HepG2 (cell line): ENCODE measurements around the gene MAT2A. TPM values are rescaled to one million over a fixed set of nuclear protein-coding genes. Genes with fewer than 3 reads are reported as not detected.

Experiments used
- CBFB ChIP-seq: sonication (generic); formaldehyde crosslinking; IDR thresholded peaks from 2 replicates; pipeline ENCODE4 v1.4.0; 2020; ENCODE audit warnings: missing genetic modification reagents
- CEBPB ChIP-seq: IDR thresholded peaks from 2 replicates; pipeline ENCODE4 v1.6.1; 2011; ENCODE audit warnings: low read depth, low read length, improper control_type of control experiment, borderline replicate concordance
- EP300 ChIP-seq, 3 experiments: sonication (generic) in 1 of 3; formaldehyde crosslinking in 1 of 3; IDR thresholded peaks; 2 replicates each; pipeline versions ENCODE4 v1.5.1 to v1.6.1; 2011 to 2020; ENCODE audit warnings: low read depth in 2 of 3, low read length in 2 of 3, borderline replicate concordance in 1 of 3, improper control_type of control experiment in 1 of 3, mild to moderate bottlenecking in 1 of 3, missing genetic modification reagents in 1 of 3, moderate library complexity in 1 of 3
- HNF4G ChIP-seq, 2 experiments: sonication (generic) in 1 of 2; formaldehyde crosslinking in 1 of 2; IDR thresholded peaks; 2 replicates each; pipeline versions ENCODE4 v1.4.0 to v1.6.1; 2011 to 2020; ENCODE audit warnings: borderline replicate concordance in 2 of 2, low read depth in 2 of 2, mild to moderate bottlenecking in 2 of 2, low read length in 1 of 2, missing genetic modification reagents in 1 of 2, moderate library complexity in 1 of 2
- IKZF1 ChIP-seq: fragments of 450-650 bp; IDR thresholded peaks from 2 replicates; pipeline ENCODE4 v1.7.1; 2016
- KLF6 ChIP-seq: IDR thresholded peaks from 2 replicates; pipeline ENCODE4 v1.8.0; 2016; ENCODE audit warnings: missing biosample characterization, missing genetic modification reagents
- MTF2 ChIP-seq: sonication (generic); formaldehyde crosslinking; IDR thresholded peaks from 2 replicates; pipeline ENCODE4 v1.5.0; 2020; ENCODE audit warnings: missing genetic modification reagents, borderline replicate concordance
- PAF1 ChIP-seq: IDR thresholded peaks from 2 replicates; pipeline ENCODE4 v1.6.1; 2016; ENCODE audit warnings: missing genetic modification reagents, missing compliant biosample characterization
- PPARG ChIP-seq: conservative IDR thresholded peaks from 2 replicates; pipeline ENCODE4 v1.6.1; 2016; ENCODE audit warnings: missing biosample characterization, missing genetic modification reagents
- SP1 ChIP-seq, 2 experiments: fragments of 450-650 bp in 1 of 2; sonication (generic) in 1 of 2; formaldehyde crosslinking in 1 of 2; IDR thresholded peaks; 2 replicates each; pipeline versions ENCODE4 v1.4.0 to v1.6.1; 2016 to 2020; ENCODE audit warnings: missing genetic modification reagents in 1 of 2
- TOE1 ChIP-seq: sonication (generic); formaldehyde crosslinking; IDR thresholded peaks from 2 replicates; pipeline ENCODE4 v1.4.0; 2020; ENCODE audit warnings: mild to moderate bottlenecking, missing genetic modification reagents
- ZNF33B ChIP-seq: sonication (generic); formaldehyde crosslinking; IDR thresholded peaks from 2 replicates; pipeline ENCODE4 v1.5.1; 2020; ENCODE audit warnings: mild to moderate bottlenecking, missing genetic modification reagents
- ZNF468 ChIP-seq: sonication (generic); formaldehyde crosslinking; IDR thresholded peaks from 2 replicates; pipeline ENCODE4 v1.8.0; 2022; ENCODE audit warnings: mild to moderate bottlenecking, moderate library complexity, missing genetic modification reagents
- ZNF652 ChIP-seq: IDR thresholded peaks from 2 replicates; pipeline ENCODE4 v1.6.1; 2016; ENCODE audit warnings: low read depth, borderline replicate concordance
- ZNF776 ChIP-seq: sonication (generic); formaldehyde crosslinking; IDR thresholded peaks from 2 replicates; pipeline ENCODE4 v1.4.0; 2020; ENCODE audit warnings: mild to moderate bottlenecking, missing genetic modification reagents
- ZSCAN9 ChIP-seq: IDR thresholded peaks from 2 replicates; pipeline ENCODE4 v1.6.1; 2016; ENCODE audit warnings: borderline replicate concordance
- polyA plus RNA-seq, 8 experiments: library from polyadenylated mRNA; depleted of rRNA in 3 of 8; stranded (reverse) in 7 of 8; unstranded in 1 of 8; fragments of >200 nt; fragmentation: Illumina TruSeq in 4 of 8; extraction: Trizol in 4 of 8; gene quantifications; 2 replicates each; pipeline versions ENCODE4 v1.2.1 to v1.2.3, GENCODE V29; 2011 to 2016; ENCODE audit warnings: low read depth in 4 of 8, missing spikeins in 1 of 8, mixed read lengths in 1 of 8; ENCODE audit not compliant: insufficient read depth in 1 of 8
- total RNA-seq, 5 experiments: library from RNA; depleted of rRNA; stranded (reverse); fragments of >200 nt; fragmentation: Illumina TruSeq; extraction: Trizol; gene quantifications; 2 replicates each; pipeline ENCODE4 v1.2.3, GENCODE V29; 2016; ENCODE audit warnings: low read depth in 1 of 5
- TF ChIP-seq, protein P1 (sequence below): sonication (generic); formaldehyde crosslinking; IDR thresholded peaks from 2 replicates; pipeline ENCODE4 v1.4.0; 2020; ENCODE audit warnings: missing genetic modification reagents, borderline replicate concordance
- TF ChIP-seq, protein P2 (sequence below): sonication (generic); formaldehyde crosslinking; IDR thresholded peaks from 2 replicates; pipeline ENCODE4 v1.5.0; 2020; ENCODE audit warnings: missing genetic modification reagents
- TF ChIP-seq, protein P3 (sequence below): sonication (generic); IDR thresholded peaks from 2 replicates; pipeline ENCODE4 v1.6.1; 2016; ENCODE audit warnings: low read depth, borderline replicate concordance
- TF ChIP-seq, protein P4 (sequence below): sonication (generic); formaldehyde crosslinking; IDR thresholded peaks from 2 replicates; pipeline ENCODE4 v1.4.0; 2020; ENCODE audit warnings: missing genetic modification reagents, mild to moderate bottlenecking, borderline replicate concordance
- TF ChIP-seq, protein P5 (sequence below): IDR thresholded peaks from 2 replicates; pipeline ENCODE4 v1.6.1; 2016; ENCODE audit warnings: control low read depth

Gene MAT2A
- total and polyA plus RNA-seq, 2 of the 13 experiments (the other 11 are each of a cell fraction or from before 2014, with no cell fraction given), result 155 to 331 TPM

DNA sequence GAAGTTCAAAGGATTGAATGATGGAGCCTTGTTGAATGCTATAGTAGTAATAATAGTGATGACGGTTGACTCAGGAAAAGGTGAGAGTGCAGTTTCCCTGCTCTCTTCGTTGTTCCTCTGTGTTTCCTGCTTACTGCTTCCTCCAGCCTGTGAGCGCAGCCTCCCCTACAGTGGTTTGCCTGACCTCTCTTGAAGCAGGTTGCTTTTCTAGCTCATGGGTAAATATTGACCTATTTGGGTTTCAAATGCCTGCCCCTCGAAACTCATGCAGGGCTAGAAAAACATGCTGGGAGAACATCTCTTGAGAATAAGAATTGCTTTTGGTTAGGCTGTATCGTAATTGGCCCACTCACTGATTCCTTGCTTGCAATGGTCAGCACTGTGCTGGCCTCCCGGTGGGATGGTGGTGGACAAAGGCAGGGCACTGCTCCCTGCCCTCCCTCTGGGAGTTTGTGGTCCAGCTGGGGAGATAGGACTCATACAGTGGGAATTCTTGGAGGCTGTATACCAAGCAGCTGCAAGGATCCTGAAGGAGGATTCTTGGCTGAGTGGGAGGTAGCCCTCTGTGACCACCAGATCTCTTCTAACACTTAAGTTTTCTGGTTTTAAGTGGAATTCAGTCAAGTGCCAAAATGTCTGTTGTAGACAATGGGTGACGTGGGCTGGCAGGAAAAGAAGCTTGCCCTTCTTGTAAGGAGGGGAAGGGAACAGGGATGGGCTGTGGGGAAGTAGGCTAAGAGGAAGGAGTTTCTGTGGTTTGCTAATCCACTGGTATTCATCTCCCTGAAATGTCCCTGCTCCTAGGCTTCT, 51.2 kb downstream of the MAT2A start (continued):
- TF ChIP-seq, protein P1, sequence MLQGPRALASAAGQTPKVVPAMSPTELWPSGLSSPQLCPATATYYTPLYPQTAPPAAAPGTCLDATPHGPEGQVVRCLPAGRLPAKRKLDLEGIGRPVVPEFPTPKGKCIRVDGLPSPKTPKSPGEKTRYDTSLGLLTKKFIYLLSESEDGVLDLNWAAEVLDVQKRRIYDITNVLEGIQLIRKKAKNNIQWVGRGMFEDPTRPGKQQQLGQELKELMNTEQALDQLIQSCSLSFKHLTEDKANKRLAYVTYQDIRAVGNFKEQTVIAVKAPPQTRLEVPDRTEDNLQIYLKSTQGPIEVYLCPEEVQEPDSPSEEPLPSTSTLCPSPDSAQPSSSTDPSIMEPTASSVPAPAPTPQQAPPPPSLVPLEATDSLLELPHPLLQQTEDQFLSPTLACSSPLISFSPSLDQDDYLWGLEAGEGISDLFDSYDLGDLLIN, result no peak
- TF ChIP-seq ZSCAN9, result peak; percentile 63; the same call in 1 of the 2 replicates
- peak; percentile 49; the same call in 1 of the 2 replicates for TF ChIP-seq PPARG (CRISPR knock-in tag)
- TF ChIP-seq, protein P2, sequence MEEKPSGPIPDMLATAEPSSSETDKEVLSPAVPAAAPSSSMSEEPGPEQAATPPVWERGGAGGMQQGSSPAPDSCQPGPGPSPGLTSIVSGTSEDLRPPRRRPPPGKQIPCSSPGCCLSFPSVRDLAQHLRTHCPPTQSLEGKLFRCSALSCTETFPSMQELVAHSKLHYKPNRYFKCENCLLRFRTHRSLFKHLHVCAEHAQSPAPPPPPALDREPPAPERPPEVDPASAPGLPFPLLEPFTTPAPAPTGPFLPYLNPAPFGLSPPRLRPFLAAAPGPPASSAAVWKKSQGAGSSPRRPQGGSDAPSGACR, result no peak
- TF ChIP-seq, protein P3, sequence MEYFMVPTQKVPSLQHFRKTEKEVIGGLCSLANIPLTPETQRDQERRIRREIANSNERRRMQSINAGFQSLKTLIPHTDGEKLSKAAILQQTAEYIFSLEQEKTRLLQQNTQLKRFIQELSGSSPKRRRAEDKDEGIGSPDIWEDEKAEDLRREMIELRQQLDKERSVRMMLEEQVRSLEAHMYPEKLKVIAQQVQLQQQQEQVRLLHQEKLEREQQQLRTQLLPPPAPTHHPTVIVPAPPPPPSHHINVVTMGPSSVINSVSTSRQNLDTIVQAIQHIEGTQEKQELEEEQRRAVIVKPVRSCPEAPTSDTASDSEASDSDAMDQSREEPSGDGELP, result no peak
- no peak for TF ChIP-seq HNF4G (IDR thresholded peaks at IDR 0.05; ENCODE audit: borderline replicate concordance, low read depth, low read length)
- TF ChIP-seq HNF4G (CRISPR knock-in tag; IDR thresholded peaks at IDR 0.05; ENCODE audit: borderline replicate concordance, low read depth), result peak; percentile 49; the same call in 1 of the 2 replicates
- TF ChIP-seq EP300 (IDR thresholded peaks at IDR 0.05; ENCODE audit: low read depth in 2 of 2, low read length in 2 of 2), result peak in 1 of 2 experiments; percentile 73; a peak in 1 of 4 replicates
- TF ChIP-seq EP300 (CRISPR knock-in tag; IDR thresholded peaks at IDR 0.05; ENCODE audit: borderline replicate concordance), result no peak
- TF ChIP-seq CBFB (CRISPR knock-in tag), result no peak
- no peak for TF ChIP-seq MTF2
- no peak for TF ChIP-seq ZNF468 (CRISPR knock-in tag)
- no peak; the same call in 1 of the 2 replicates for TF ChIP-seq ZNF33B (CRISPR knock-in tag)
- no peak for TF ChIP-seq ZNF776 (CRISPR knock-in tag)
- TF ChIP-seq, protein P4, sequence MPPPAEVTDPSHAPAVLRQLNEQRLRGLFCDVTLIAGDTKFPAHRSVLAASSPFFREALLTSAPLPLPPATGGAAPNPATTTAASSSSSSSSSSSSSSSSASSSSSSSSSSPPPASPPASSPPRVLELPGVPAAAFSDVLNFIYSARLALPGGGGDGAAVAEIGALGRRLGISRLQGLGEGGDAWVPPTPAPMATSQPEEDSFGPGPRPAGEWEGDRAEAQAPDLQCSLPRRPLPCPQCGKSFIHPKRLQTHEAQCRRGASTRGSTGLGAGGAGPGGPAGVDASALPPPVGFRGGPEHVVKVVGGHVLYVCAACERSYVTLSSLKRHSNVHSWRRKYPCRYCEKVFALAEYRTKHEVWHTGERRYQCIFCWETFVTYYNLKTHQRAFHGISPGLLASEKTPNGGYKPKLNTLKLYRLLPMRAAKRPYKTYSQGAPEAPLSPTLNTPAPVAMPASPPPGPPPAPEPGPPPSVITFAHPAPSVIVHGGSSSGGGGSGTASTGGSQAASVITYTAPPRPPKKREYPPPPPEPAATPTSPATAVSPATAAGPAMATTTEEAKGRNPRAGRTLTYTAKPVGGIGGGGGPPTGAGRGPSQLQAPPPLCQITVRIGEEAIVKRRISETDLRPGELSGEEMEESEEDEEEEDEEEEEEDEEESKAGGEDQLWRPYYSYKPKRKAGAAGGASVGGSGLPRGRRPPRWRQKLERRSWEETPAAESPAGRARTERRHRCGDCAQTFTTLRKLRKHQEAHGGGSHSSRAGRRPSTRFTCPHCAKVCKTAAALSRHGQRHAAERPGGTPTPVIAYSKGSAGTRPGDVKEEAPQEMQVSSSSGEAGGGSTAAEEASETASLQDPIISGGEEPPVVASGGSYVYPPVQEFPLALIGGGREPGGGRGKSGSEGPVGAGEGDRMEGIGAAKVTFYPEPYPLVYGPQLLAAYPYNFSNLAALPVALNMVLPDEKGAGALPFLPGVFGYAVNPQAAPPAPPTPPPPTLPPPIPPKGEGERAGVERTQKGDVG (CRISPR knock-in tag), result peak; percentile 79; the same call in 1 of the 2 replicates
- no peak for TF ChIP-seq SP1 (IDR thresholded peaks at IDR 0.05)
- TF ChIP-seq SP1 (CRISPR knock-in tag; IDR thresholded peaks at IDR 0.05), result no peak
- TF ChIP-seq ZNF652 (CRISPR knock-in tag), result no peak; the same call in 1 of the 2 replicates
- no peak for TF ChIP-seq PAF1 (CRISPR knock-in tag)
- no peak for TF ChIP-seq TOE1 (CRISPR knock-in tag)
- no peak for TF ChIP-seq IKZF1
- TF ChIP-seq, protein P5, sequence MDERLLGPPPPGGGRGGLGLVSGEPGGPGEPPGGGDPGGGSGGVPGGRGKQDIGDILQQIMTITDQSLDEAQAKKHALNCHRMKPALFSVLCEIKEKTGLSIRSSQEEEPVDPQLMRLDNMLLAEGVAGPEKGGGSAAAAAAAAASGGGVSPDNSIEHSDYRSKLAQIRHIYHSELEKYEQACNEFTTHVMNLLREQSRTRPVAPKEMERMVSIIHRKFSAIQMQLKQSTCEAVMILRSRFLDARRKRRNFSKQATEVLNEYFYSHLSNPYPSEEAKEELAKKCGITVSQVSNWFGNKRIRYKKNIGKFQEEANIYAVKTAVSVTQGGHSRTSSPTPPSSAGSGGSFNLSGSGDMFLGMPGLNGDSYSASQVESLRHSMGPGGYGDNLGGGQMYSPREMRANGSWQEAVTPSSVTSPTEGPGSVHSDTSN (CRISPR knock-in tag), result no peak
- no peak for TF ChIP-seq KLF6 (CRISPR knock-in tag)
- no peak for TF ChIP-seq CEBPB
